Fibroblast of lung (primary cell): ENCODE measurements around the gene VEGFA.

Experiments used
- EZH2 ChIP-seq: IDR thresholded peaks from 2 replicates; pipeline ENCODE4 v1.5.1; 2012; ENCODE audit warnings: low read length, control low read depth, mild to moderate bottlenecking; ENCODE audit errors: missing control alignments
- TF ChIP-seq, protein P1 (sequence below), 2 donors: IDR thresholded peaks in 1 of 2; conservative IDR thresholded peaks in 1 of 2; 1 replicate in 1 of 2; 2 replicates in 1 of 2; pipeline ENCODE4 v1.5.1; 2011 to 2012; ENCODE audit warnings: low read length in 2 of 2, control low read depth in 1 of 2, inconsistent platforms in 1 of 2, low read depth in 1 of 2, mild to moderate bottlenecking in 1 of 2

DNA sequence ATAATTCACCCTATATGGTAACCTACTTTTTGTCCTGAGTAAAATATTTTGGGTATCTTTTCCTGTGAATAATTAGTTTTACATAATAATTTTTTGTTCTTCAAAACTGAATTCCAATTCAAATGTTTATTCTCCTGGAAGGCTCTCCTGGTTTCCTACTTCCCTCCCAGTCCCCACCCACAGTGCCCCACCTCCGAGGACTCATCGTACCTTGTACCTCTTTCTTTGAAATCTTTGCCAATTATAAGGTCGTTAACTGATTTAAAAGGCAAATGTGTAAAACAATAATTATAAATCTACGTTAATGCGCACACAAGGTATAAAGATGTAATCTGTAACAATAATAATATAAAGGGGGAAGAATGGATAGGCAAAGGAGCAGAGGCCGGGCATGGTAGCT is 40.5 kb upstream of the VEGFA start:
- TF ChIP-seq, protein P1, sequence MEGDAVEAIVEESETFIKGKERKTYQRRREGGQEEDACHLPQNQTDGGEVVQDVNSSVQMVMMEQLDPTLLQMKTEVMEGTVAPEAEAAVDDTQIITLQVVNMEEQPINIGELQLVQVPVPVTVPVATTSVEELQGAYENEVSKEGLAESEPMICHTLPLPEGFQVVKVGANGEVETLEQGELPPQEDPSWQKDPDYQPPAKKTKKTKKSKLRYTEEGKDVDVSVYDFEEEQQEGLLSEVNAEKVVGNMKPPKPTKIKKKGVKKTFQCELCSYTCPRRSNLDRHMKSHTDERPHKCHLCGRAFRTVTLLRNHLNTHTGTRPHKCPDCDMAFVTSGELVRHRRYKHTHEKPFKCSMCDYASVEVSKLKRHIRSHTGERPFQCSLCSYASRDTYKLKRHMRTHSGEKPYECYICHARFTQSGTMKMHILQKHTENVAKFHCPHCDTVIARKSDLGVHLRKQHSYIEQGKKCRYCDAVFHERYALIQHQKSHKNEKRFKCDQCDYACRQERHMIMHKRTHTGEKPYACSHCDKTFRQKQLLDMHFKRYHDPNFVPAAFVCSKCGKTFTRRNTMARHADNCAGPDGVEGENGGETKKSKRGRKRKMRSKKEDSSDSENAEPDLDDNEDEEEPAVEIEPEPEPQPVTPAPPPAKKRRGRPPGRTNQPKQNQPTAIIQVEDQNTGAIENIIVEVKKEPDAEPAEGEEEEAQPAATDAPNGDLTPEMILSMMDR (conservative IDR thresholded peaks at IDR 0.05 in 1 of 2, IDR thresholded peaks at IDR 0.05 in 1 of 2; ENCODE audit: low read depth in 1 of 2, low read length in 2 of 2) = no peak
- no peak for TF ChIP-seq EZH2
